Prostate gland (tissue), 2 donors: ENCODE results near the gene ANXA6. TPM values are rescaled to one million over a fixed set of nuclear protein-coding genes. Genes with fewer than 3 reads are reported as not detected.

Experiments used
- DNase-seq: peaks from one replicate; pipeline ENCODE4 v3.0.0-alpha.2; 2019; ENCODE audit warnings: low spot score
- H3K27ac ChIP-seq, 2 donors: fragments of 200-600 bp; sonication (generic); 2 replicates each; pipeline ENCODE4 v1.5.1; 2017 to 2019
- H3K27me3 ChIP-seq: fragments of 200-600 bp; sonication (generic); replicated peaks from 2 replicates; pipeline ENCODE4 v1.5.1; 2019; ENCODE audit not compliant: insufficient read depth
- H3K36me3 ChIP-seq, 2 donors: fragments of 200-600 bp; sonication (generic); 1 replicate in 1 of 2; 2 replicates in 1 of 2; pipeline versions ENCODE4 v1.5.1 to v1.8.1; 2017 to 2019
- H3K4me1 ChIP-seq: fragments of 200-600 bp; sonication (generic); replicated peaks from 2 replicates; pipeline ENCODE4 v1.5.1; 2019
- H3K4me3 ChIP-seq, 2 donors: fragments of 200-600 bp; sonication (generic); 2 replicates each; pipeline ENCODE4 v1.5.1; 2017 to 2019
- H3K9me3 ChIP-seq: fragments of 200-600 bp; sonication (generic); 2 replicates; pipeline ENCODE4 v1.5.1; 2017
- POLR2A ChIP-seq: fragments of 450-650 bp; IDR thresholded peaks from one replicate; pipeline ENCODE4 v1.6.1; 2016; ENCODE audit warnings: antibody characterized with exemption, mild to moderate bottlenecking
- POLR2AphosphoS5 ChIP-seq: sonication (generic); formaldehyde crosslinking; IDR thresholded peaks from one replicate; pipeline ENCODE4 v1.6.1; 2017; ENCODE audit warnings: antibody characterized with exemption
- WGBS: methylation state at CpG from one replicate; pipeline ENCODE4 v1.1.5; 2018; 5-methylcytosine and 5-hydroxymethylcytosine counted together
- intact Hi-C: fragments of 100-400 bp; cut with DNase I; formaldehyde crosslinking; loops from one replicate; pipeline ENCODE4 v1.14.2; 2022
- total RNA-seq, 2 donors: library from RNA; depleted of rRNA; stranded (reverse); fragments of >200 nt; gene quantifications; one replicate each; pipeline ENCODE4 v1.1.0, GENCODE V29; 2016
- TF ChIP-seq, protein P1 (sequence below), 4 experiments: fragments of 200-600 bp in 2 of 4; fragments of 450-650 bp in 2 of 4; sonication (generic) in 2 of 4; IDR thresholded peaks; 1 replicate in 3 of 4; 2 replicates in 1 of 4; pipeline ENCODE4 v1.5.1; 2016 to 2019; ENCODE audit warnings: antibody characterized with exemption in 4 of 4, mild to moderate bottlenecking in 2 of 4, moderate library complexity in 2 of 4

ANXA6 gene
- total RNA-seq, 2 donors from 2014 or later, result 85.7 to 184 TPM

DNA sequence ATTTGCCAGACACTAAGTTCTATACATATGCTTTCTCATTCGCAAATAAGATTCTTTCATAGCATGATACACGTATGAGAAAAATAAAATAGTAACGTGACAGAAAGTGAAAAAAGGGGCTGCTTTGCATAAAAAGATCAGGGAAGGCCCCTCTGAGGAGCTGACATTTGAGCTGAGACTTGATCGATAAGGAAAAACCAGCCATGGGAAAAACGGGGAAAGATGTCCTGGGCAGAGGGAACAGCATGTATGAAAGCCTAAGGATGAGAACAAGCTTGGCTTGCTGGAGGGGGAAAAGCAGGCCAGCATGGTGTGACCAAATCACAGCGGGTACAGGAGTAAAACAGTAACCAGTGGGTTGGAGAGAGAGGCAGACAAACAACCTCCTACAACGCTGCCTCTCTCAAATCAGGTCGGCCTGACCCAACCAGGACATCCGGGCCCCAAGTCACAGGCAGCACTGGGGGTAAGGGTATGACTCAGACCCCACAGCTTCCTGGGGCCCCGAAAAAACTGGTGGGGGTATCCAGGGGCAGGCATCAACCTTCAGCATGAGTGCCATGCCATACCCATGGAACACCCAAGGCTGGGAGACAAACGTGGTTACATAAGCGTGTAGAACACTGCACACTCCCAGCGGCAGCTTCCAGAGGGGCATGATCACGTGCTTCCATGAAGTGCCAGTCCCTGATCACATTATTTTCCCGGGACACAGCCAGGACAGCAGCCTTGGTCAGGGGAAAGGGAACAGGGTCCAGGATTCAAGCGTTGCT, 78.9 kb downstream of the ANXA6 start:
- Histone ChIP-seq H3K9me3 (no peaks in the 10 kb centered on the region), H3K4me1 (no peaks in the 10 kb centered on the region), H3K27ac (no peak overlapping the region), H3K4me3 (no peak overlapping the region), H3K36me3 (no peaks in the 10 kb centered on the region), H3K27me3 (no peaks in the 10 kb centered on the region)
- WGBS, result 79% methylated on average over 16 of the region's 16 CpGs
- intact Hi-C loops, result no loop called here
- TF ChIP-seq, protein P1, sequence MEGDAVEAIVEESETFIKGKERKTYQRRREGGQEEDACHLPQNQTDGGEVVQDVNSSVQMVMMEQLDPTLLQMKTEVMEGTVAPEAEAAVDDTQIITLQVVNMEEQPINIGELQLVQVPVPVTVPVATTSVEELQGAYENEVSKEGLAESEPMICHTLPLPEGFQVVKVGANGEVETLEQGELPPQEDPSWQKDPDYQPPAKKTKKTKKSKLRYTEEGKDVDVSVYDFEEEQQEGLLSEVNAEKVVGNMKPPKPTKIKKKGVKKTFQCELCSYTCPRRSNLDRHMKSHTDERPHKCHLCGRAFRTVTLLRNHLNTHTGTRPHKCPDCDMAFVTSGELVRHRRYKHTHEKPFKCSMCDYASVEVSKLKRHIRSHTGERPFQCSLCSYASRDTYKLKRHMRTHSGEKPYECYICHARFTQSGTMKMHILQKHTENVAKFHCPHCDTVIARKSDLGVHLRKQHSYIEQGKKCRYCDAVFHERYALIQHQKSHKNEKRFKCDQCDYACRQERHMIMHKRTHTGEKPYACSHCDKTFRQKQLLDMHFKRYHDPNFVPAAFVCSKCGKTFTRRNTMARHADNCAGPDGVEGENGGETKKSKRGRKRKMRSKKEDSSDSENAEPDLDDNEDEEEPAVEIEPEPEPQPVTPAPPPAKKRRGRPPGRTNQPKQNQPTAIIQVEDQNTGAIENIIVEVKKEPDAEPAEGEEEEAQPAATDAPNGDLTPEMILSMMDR (IDR thresholded peaks at IDR 0.05), result no peak
- no peak for TF ChIP-seq POLR2AphosphoS5
- no peak for TF ChIP-seq POLR2A
- no peak for DNase-seq

DNA sequence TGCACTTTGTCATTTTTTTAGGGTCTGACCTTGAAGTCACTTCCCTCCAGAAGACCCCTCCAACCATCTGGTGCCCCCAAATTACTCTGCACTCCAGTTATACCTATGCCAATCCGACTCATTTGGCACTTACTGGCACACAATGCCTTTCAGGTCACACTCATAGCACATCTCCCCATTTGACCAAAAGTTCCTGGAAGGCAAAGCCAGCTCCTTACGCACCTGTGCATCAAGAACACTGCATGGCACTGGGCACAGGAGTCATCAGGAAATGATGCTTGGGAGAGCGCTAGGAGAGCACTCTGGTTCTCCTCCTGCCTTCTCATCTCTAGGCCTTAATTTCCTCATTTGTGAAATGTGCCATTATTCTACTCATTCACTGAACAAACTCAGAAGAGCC, 79.6 kb downstream of the ANXA6 start:
- Histone ChIP-seq H3K9me3 (no peaks in the 10 kb centered on the region), H3K36me3 (no peaks in the 10 kb centered on the region), H3K4me3 (no peak overlapping the region), H3K27me3 (no peaks in the 10 kb centered on the region), H3K27ac (no peak overlapping the region), H3K4me1 (no peaks in the 10 kb centered on the region)
- intact Hi-C loops, result no loop called here
- DNase-seq, result no peak
- no peak for TF ChIP-seq POLR2AphosphoS5
- TF ChIP-seq, protein P1 (IDR thresholded peaks at IDR 0.05), result no peak
- TF ChIP-seq POLR2A, result no peak
- 93% methylated on average over 3 of the region's 3 CpGs for WGBS

DNA sequence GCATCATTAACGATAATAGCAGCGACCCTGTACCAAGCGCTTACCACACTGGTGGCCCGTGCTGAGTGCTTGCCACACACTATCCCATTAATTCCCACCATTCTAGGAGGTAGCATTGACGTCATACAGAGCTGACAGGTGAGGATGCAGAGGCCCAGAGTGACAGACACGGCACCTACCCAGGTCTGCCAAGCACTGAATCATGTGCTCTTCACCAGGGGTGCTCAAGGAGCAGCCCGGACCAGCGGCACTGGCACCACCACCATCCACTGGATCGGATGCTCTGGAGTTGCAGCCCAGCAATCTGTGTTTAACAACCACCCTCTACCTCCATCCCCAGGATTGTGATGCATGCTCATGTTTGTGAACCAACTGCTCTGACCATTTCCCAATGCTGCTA, 80.2 kb downstream of the ANXA6 start:
- no peak for TF ChIP-seq POLR2AphosphoS5
- TF ChIP-seq, protein P1 (IDR thresholded peaks at IDR 0.05), result no peak
- H3K4me3 ChIP-seq, result no peak overlapping the region
- no peak overlapping the region for H3K27ac ChIP-seq
- WGBS, result 96% methylated on average over 9 of the region's 9 CpGs
- no peaks in the 10 kb centered on the region for H3K4me1 ChIP-seq
- DNase-seq, result no peak
- intact Hi-C loops, result no loop called here
- H3K9me3 ChIP-seq, result no peaks in the 10 kb centered on the region
- H3K27me3 ChIP-seq, result no peaks in the 10 kb centered on the region
- H3K36me3 ChIP-seq, result no peaks in the 10 kb centered on the region

DNA sequence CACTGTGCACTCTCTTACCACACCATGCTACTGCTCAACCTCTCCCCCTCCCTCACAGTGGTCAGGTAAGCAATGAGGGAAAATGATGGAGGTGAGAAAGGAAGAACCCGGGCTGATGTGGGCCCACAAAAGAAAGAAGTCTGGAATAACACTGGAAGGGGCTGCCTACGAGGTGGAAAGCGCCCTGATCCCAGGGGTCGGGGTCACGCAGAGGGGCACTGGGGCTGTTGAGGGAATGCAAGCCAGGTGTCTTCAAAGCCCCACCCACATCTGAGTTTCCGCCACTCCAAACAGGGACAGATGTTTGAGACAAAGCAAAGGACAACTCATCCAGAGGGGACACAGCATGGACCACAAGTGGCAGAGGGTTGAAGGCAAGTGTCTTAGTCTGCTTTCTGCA, 81.0 kb downstream of the ANXA6 start:
- Histone ChIP-seq H3K36me3 (no peaks in the 10 kb centered on the region), H3K4me1 (no peaks in the 10 kb centered on the region), H3K4me3 (no peak overlapping the region), H3K27me3 (no peaks in the 10 kb centered on the region), H3K27ac (no peak overlapping the region), H3K9me3 (no peaks in the 10 kb centered on the region)
- intact Hi-C loops, result no loop called here
- 93% methylated on average over 6 of the region's 6 CpGs for WGBS
- DNase-seq, result no peak
- TF ChIP-seq POLR2A (no peak), POLR2AphosphoS5 (no peak)
- TF ChIP-seq, protein P1 (IDR thresholded peaks at IDR 0.05), result no peak

- Histone ChIP-seq H3K4me1 (no peaks in the 10 kb centered on the region), H3K36me3 (no peaks in the 10 kb centered on the region), H3K4me3 (no peak overlapping the region), H3K9me3 (no peaks in the 10 kb centered on the region), H3K27ac (no peak overlapping the region), H3K27me3 (no peaks in the 10 kb centered on the region)
- 88% methylated on average over 5 of the region's 5 CpGs for WGBS
- TF ChIP-seq POLR2AphosphoS5, result no peak
- TF ChIP-seq, protein P1 (IDR thresholded peaks at IDR 0.05), result no peak
- no peak for TF ChIP-seq POLR2A
- intact Hi-C loops, result no loop called here
- DNase-seq, result no peak
Measured at GRCh38 chr5:151075698-151076331, 81.8 kb downstream of the ANXA6 start.
